Measurements from ENCODE around the gene PXDN.
"Not testable (repeated sequence)": the region's sequence is repeated elsewhere in the genome, so short reads cannot be mapped to it uniquely, and the experiment has no call there.

Gene PXDN

DNA sequence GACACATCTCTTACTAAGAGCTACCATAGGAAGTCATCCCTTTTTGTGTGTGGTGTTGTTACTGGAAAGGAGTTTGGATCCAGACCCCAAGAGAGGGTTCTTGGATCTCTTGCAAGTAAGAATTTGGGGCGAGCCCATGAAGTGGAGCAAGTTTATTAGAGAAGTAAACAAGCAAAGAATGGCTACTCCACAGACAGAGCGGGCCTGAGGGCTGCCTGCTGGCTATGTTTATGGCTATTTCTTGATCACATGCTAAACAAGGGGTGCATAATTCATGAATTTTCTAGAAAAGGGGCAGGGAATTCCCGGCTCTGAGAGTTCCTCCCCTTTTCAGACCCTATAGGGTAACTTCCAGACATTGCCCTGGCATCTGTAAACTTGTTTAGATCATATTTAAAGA is 30.6 kb upstream of the PXDN start:
- DNase-seq (ENCODE audit: low spot score), result no peak

DNA sequence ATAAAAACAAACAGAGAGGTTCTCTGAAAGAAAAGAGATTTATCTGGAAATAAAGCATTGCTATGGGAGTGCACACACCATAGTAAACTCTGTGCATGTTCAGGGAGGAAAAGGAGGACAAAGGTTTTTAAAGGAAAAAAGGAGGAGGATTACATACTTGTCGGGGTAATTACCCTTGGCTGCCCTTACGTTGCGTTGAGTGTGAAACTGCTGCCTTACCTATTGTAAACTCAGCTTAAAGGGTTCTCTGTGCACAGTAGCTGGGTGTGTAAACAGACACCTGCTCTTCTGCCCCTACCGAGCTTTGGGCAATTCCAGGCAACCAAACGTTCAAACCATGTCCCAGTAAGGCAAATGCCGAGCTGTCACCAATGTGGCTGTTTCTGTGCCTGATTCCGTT is 29.6 kb upstream of the PXDN start:
- no peak for DNase-seq (ENCODE audit: low spot score)

DNA sequence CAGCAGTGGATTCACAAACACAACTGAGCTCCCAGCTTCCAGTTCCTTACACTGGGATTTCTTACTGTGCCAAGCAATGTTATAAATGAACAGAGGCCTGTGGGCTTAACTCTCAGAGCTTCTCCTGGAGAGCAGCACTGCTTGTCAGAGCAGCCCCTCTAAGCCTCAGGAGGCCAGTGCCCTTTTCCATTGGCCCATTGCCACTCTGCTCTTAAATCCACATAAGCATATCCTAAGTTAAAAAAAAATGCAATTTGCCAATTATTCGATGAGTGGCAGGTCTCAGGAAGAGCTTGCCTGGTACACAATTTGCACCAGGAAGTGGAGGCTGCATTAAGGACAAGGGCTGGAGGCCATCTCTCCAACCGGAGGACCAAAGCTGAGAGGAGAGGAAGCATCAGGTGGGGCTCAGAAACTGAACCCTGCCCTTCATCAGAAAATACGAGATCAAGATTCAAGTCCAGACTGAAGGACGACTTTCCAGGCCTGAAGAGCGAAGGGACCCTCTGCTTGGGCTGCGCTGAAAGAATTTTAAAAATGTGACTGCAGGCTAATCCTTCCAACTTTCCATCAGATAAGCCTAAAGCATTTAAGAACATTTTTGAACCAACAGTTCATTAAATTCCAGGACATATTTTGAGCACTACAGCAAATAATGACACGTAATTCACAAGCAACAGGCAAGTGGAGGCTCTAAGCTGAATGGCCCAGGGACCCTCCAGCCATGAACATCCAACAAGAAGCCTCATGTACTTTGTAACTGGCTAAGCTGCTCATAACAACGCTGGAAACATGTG is 28.4 kb upstream of the PXDN start:
- DNase-seq (ENCODE audit: low spot score), result no peak

DNA sequence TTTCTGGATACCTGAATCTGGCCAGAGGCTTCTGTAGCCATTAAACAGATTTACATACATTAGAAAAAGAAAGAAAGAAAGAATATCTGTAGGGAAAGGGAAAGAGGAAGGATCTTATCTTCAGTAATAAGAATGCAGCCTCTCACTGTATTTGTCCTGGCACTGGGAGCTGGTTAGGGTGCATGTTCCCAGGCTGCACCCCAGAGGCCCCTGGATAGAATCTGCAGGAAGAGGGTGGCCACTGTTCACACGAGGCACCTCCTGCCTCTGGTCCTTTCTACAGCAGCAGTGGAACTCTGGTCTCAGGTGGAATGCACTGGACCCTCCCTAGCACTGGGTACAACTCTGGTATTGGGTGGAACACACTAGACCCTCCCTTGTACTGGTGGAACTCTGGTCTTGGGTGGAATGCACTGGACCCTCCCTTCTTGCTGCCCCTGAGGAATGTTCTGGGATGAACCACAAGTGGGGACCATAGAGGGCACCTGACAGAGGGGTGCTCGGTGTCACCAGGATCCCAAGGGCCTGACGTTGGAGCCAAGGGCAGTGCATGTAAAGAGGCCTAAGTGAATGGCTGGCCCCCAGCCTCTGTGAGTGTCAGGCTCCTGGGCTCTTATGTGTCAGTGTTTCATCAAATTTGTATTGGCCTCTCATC is 27.4 kb upstream of the PXDN start:
- DNase-seq (ENCODE audit: low spot score), result no peak

DNA sequence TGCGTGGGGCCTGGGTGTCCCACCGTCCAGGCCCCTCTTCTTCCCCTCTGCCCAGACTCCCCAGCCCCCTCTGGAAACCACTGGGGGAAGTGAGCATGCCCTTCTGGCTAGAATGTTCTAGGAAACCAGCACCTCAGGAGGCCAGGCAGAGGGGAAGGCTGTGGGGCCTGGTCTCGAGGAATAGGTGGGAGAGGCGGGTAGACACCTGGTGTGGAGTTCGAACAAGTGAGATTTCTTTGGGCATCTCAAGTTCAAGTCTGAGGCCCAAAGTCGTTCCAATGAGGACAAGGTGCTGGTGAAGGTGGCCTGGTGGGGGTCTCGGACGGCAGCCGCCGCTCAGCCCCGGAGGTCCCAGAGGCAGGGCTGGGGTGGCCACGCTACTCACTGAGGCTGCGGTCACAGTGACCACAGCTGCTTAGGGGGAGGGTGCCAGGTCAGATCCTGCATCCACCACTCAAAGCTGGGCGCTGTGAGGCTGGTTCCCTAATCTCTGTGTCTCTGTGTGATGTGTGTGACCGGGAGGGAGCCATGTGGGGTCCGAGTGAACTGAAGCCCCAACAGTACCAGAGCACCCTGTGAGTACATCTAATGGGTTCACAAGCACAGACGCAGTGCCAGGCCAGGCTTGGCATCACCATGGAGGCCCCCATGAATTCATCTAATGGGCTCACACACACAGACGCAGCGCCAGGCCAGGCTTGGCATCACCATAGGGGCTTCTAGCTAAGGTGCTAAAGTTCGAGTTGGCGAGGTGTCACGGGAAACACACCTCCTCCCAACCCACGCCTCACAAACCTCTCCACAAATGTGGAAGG is 26.5 kb upstream of the PXDN start:
- DNase-seq (ENCODE audit: low spot score), result no peak

DNA sequence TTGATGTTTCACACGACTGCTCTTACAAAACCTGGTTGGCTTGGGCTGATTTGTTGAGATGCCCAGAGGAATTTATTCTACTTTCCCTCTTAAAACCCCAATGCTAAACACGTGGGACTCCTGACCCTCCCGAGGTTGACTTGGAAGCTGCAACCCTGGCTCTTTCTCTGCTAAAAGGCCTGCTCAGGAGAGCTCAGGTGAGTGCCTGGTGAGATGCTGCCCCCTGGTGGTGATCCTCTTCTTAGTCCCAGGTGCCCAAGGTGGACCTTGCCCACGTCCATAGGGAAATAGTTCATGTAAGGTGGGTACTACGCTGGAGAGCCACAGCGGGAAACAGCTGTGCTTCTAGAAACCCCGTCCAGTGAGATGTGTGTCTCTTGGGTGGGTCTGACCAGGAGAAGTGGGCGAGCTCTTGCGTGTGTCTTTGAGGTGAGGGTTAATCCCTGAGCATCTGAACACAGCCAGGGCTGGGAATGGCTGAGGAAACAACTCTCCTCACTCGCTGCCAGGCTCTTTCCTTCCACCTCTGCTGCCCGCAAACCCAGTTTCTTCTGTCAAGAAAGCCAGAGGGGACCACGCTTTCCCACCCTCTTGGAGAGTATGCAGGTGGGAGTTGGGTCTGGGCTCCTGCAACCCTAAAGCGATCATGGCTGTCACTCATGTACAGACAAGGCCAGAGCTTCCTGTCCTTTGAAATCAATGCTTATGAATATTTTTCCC is 25.5 kb upstream of the PXDN start:
- DNase-seq (ENCODE audit: low spot score), result peak; percentile 39

DNA sequence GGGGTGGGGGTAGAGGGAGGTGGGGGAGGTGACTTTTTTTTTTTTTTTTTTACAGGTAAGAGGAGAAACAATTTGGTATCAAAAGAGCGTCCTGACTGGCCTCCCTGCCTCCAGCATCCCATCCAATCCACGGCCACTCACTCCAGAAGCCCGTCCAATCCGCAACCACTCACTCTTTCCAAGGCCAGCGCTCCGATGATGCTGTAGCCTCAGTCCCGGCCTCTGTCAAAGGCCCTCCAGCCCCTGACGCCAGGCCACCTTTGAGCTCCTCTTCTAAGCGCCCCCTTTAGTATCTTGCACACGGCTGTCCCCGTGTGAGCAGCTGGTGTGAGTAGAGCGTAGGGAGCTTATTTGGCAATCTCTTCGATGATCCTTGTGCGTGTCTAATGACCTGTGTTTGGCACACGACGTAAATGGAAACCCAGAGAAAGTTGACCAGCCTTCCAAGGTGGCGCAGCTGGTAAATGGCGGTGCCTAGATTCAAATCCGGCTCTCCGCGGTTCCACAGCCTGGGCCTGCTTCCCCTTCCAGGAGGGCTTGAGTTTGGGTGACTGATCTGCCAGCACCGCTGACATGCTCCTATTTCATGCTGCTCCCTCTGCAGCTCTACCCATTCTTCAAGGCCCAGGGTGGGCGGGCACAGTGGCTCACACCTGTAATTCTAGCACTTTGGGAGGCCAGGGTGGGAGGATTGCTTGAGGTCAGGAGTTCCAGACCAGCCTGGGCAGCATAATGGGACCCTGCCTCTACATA is 23.8 kb upstream of the PXDN start:
- no peak for DNase-seq (ENCODE audit: low spot score)

DNA sequence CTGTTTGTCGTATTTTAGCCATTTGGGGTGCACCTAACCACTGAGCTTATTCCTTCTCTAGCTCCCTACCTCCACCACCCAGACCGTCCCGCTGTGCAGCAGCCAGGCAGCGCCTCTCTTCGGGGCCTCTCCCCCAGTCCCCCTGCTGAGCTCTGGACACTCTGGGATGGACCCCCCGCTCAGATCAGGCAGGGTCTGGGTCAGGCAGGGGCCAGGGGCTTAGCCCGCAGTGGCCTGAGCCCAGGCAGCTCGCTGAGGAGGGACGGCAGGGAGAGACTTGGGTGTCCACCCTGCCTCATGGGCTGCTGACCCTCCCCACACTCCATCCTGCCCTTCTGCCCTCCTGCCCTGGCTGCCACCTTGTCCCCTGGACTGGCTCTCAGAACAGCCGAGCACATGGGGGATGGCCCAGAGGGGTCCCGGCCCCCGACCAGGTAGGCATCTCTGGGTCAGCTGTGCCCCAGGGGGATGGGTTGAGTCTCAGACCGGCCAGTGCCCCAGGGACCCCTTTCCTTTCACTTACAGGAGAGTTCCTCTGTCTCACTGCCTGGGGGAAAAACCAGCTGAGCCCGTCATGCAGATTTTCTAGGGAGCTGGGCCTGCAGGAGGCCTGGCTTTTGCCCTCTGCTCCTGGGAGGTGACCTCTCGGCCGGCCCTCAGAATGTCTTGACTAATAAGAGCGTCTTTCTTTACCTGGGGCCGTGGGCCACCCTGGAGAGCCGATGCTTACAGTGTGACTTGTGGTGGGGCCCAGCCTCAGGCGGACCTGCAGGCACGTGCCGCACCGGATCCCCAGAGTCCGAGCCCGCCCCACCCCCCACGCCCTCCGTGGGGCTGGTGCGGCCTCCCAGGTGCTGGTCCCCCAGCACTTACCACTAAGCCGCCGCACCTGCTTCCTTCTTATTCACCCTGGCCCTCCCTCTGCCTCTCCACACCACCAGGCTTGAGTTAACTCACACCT is 22.8 kb upstream of the PXDN start:
- DNase-seq (ENCODE audit: low spot score), result no peak

DNA sequence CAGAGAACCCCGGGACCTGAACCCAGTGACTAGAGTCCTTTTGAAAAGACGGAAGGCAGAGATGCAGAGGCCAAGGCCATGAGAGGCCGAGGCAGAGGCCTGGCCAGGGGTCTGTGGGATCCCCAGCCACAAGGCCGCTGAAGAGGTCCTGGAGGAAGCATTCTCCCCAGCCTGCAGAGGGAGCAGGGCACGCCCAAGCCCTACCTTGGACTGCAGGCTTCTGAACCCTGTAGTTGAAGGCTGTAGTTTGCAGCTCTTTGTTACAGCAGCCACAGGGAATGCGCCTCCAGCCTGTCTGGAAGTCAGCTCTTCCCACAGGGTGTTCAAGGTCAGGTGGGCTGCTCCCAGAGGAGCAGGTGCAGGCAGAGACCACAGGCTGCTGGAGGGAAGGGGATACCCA is 22.1 kb upstream of the PXDN start:
- no peak for DNase-seq (ENCODE audit: low spot score)

DNA sequence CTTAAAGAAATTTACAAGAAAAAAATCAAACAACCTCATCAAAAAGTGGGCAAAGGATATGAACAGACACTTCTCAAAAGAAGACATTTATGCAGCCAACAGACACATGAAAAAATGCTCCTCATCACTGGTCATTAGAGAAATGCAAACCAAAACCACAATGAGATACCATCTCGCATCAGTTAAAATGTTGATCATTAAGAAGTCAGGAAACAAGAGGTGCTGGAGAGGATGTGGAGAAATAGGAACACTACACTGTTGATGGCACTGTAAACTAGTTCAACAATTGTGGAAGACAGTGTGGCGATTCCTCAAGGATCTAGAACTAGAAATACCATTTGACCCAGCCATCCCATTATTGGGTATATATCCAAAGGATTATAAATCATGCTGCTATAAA is 20.9 kb upstream of the PXDN start:
- DNase-seq (ENCODE audit: low spot score), result not testable (repeated sequence)

DNA sequence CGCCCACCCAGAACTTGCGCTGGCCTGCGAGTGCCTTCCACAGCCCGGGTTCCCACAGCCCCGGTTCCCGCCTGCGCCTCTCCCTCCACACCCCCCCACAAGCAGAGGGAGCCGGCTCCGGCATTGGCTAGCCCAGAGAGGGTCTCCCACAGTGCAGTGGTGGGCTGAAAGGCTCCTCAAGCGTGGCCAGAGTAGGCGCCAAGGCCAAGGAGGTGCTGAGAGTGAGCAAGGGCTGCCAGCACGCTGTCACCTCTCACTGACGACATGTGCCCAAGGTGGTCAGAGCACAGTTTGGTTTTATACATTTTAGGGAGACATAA is 15.3 kb upstream of the PXDN start:
- DNase-seq (ENCODE audit: low spot score), result no peak

DNA sequence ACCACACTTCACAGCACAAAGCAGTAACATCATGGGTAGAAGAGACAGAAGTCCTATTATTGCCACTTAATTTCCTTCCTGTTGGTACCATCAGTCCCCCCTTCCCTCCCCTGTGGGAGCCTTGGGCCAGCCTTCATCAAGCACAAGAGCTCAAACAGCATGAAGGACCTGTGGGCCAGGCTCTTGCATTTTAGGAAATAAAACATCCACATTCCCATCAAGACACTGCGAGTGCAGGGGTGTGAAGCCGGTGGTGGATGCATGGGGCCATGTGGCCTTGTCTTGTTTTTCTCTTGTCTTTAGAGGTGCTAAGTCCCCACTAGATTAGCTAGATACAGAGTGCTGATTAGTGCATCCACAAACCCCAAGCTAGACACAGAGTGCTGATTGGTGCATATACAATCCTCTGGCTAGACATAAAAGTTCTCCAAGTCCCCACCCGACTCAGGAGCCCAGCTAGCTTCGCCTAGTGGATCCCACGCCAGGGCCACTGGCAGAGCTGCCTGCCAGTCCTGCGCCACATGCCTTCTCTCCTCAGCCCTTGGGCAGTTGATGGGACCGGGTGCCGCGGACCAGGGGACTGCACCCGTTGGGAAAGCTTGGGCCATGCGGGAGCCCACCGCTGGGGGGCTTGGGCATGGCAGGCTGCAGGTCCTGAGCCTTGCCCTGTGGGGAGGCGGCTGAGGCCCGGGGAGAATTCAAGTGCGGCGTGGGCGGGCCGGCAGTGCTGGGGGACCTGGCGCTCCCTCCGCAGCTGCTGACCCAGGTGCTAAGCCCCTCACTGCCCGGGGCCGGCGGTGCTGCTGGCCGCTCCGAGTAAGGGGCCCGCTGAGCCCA is 14.7 kb upstream of the PXDN start:
- DNase-seq (ENCODE audit: low spot score), result no peak

DNA sequence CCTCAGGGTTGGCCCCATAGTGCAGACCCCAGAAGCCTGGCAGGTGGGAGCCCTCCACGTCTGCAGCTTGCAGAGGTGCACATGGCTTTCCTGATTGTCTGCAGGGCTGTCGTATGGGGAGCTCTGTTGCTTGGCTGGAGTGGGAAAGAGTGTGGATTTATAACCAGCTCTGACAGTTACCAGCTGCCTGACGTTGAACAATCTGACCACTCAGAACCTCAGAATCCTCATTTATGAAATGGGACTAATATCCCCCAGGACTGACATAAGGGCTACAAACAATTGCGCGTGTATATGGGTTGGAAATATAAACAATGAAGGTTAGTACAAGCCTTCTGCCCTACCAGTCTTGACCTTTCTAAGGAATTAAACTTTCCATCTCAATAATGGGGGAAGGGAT is 13.9 kb upstream of the PXDN start:
- DNase-seq (ENCODE audit: low spot score), result no peak

DNA sequence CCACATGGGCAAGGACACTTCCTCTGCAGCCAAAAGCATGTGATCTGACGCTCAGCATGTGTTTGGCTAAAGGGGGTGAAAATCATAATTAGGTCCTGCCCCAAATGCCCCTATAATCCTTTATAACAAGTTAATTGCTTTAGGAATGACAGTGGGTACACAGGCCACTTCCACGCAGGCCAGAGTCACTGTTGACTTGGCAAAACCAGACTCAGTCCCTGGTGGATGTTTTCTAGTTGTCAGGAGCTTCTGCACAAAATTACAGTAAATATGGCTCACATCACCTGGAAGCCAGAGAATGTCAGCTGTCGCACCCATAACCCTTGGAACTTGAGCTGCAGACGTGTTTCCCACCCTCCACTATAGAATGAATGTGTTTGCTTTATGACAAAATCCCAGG is 13.3 kb upstream of the PXDN start:
- DNase-seq (ENCODE audit: low spot score), result no peak

DNA sequence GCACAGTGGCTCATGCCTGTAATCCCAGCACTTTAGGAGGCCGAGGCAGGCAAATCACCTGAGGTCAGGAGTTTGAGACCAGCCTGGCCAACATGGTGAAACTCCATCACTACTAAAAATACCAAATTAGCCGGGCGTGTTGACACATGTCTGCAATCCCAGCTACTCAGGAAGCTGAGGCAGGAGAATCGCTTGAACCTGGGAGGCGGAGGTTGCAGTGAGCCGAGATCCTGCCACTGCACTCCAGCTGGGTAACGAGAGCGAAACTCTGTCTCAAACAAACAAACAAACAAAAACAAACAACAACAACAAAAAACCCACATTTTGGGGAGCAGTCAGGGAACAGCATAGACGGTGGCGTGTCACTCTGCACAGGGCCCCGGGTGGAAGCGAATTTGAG is 12.8 kb upstream of the PXDN start:
- not testable (repeated sequence) for DNase-seq (ENCODE audit: low spot score)

DNA sequence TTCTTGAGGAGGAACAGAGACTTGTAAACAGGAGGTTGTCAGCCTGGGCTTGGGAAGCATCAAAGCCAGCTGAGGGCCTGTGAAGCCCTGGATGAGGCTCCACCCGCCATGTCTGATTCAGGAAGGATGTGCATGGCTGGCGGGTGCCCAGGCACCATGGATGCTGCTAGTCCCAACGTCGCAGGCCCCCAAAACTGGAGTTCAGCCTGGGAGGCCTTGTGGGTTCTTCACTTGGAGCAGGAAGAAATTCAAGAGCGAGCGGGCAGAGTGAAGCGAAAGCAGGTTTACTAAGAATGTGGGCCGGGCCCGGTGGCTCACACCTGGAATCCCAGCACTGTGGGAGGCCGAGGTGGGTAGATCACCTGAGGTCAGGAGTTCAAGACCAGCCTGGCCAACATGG is 12.1 kb upstream of the PXDN start:
- DNase-seq (ENCODE audit: low spot score), result no peak

DNA sequence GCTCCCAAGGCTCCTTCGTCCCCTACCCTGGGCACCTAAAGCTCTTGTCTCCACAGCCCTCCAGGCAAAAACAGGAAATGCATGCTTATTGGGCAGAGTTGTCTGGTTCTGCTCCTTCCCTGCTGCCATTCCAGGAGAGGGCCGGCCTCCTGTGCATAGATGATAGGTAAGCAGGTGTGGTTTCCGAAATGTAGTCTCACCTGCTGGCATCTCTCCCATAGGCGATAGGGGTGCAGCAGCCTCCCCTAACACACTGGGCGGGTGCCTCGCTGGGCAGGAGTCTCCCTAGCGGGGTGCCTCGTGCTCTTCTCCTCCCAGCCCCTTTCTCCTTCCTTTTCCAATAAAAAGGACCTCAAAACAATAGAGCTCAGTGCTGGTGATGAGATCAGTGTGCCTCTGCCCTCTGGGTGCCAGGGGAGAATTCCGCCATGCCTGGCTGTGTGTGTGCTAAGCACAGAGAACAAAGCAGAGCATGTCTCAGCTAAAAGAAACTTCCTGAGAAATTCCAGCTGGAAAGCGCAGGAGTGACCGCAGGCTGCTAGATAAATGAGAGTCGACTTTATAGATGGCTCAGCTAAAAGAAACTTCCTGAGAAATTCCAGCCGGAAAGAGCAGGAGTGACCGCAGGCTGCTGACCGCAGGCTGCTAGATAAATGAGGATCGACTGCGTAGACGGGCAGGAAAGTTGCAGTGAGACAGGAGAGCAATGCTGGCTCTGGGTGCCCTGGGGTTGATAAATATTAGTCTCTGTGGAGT is 11.3 kb upstream of the PXDN start:
- DNase-seq (ENCODE audit: low spot score), result no peak

DNA sequence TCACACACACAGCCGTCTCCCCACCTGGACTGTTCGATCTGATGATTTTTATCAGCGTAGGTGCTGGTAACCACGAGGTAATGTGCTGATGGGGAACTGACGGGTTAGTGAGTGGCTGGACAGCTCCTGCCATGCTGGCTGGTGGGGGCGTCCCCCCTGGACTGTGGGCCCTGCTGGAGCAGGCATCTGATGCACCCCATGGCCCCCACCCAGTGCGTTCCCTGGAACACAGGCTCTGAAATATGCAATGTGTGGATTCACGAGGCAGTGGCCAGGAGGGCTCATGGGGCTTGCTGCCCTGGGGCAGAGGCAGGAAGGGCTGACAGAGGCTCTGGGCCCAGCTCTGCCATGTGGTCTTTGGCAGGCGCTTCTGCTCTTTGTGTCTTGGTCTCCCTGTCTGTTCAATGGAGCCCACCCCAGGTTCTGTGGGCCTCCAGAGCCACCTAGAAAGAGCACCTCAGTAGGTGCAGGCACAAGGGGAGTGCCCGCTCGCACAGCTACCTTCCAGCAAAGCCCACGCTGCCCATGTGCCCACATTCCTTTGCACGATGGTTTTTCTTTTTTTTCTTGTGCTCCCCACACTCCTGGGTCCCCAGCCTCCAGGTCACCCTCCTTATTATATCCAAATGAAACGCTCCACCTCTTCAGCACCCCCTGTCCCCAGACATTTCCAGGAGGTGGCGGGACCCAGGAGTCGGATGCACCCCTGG is 10.3 kb upstream of the PXDN start:
- no peak for DNase-seq (ENCODE audit: low spot score)

Data from activated CD4-positive, alpha-beta T cell treated with anti-CD3 and anti-CD28 coated beads, Interleukin-2, Interleukin-4, amounts not matched to agents 100 ng/mL and 50 ng/mL, durations not matched to agents 16 hours and 8 hours (primary cell).